OCI-LY1 (cell line): ENCODE data around the gene LIPC.

ENCODE experiments used
- H2AFZ ChIP-seq: fragments of 200-600 bp; sonication (generic), shearing (Covaris generic); 2 replicates; pipeline ENCODE4 v1.6.0; 2014; ENCODE audit warnings: antibody characterized with exemption, mild to moderate bottlenecking, low read length
- H3F3A ChIP-seq: fragments of 200-600 bp; sonication (generic), shearing (Covaris generic); 2 replicates; pipeline ENCODE4 v1.6.0; 2014; ENCODE audit warnings: mild to moderate bottlenecking, antibody characterized with exemption, low read length, moderate library complexity; ENCODE audit not compliant: insufficient read depth
- H3K27ac ChIP-seq: fragments of 200-600 bp; sonication (generic); 2 replicates; pipeline ENCODE4 v1.5.1; 2014; ENCODE audit warnings: low read length, mixed run types, mild to moderate bottlenecking, low read depth; ENCODE audit not compliant: poor library complexity, severe bottlenecking
- H3K27me3 ChIP-seq: fragments of 200-600 bp; sonication (generic); 2 replicates; pipeline ENCODE4 v1.6.0; 2014; ENCODE audit warnings: antibody characterized with exemption, mild to moderate bottlenecking, low read length, moderate library complexity; ENCODE audit not compliant: insufficient read depth
- H3K36me3 ChIP-seq: fragments of 200-600 bp; sonication (generic); 2 replicates; pipeline ENCODE4 v1.6.1; 2014; ENCODE audit warnings: mild to moderate bottlenecking, antibody characterized with exemption, low read length, moderate library complexity, mixed read lengths; ENCODE audit not compliant: insufficient read depth
- H3K4me1 ChIP-seq: fragments of 200-600 bp; sonication (generic); 2 replicates; pipeline ENCODE4 v1.5.1; 2014; ENCODE audit warnings: mild to moderate bottlenecking, low read length, moderate library complexity; ENCODE audit not compliant: insufficient read depth, severe bottlenecking
- H3K4me2 ChIP-seq: fragments of 200-600 bp; sonication (generic), shearing (Covaris generic); 2 replicates; pipeline ENCODE4 v1.6.1; 2014; ENCODE audit warnings: low read length
- H3K4me3 ChIP-seq: fragments of 200-600 bp; sonication (generic); 2 replicates; pipeline ENCODE4 v1.5.1; 2014; ENCODE audit warnings: low read length, low read depth, mild to moderate bottlenecking, mixed read lengths; ENCODE audit not compliant: poor library complexity, severe bottlenecking
- H3K79me2 ChIP-seq: fragments of 200-600 bp; shearing (Covaris generic); 2 replicates; pipeline ENCODE4 v1.6.1; 2016; ENCODE audit warnings: mixed run types, low read length, mixed read lengths; ENCODE audit not compliant: insufficient read depth
- H3K9ac ChIP-seq: fragments of 200-600 bp; sonication (generic), shearing (Covaris generic); 2 replicates; pipeline ENCODE4 v1.6.1; 2014; ENCODE audit warnings: mild to moderate bottlenecking, low read length, mixed read lengths
- H3K9me2 ChIP-seq: fragments of 200-600 bp; sonication (generic), shearing (Covaris generic); 2 replicates; pipeline ENCODE4 v1.6.1; 2014; ENCODE audit warnings: low read depth, mild to moderate bottlenecking, low read length, mixed read lengths
- H3K9me3 ChIP-seq: fragments of 200-600 bp; shearing (Covaris generic); 2 replicates; pipeline ENCODE4 v1.6.1; 2014; ENCODE audit warnings: low read length, mixed read lengths
- H4K20me1 ChIP-seq: fragments of 200-600 bp; sonication (generic), shearing (Covaris generic); 2 replicates; pipeline ENCODE4 v1.6.0; 2016; ENCODE audit warnings: mild to moderate bottlenecking, low read length; ENCODE audit not compliant: insufficient read depth
- CTCF ChIP-seq: fragments of 200-600 bp; sonication (generic), shearing (Covaris generic); IDR thresholded peaks from 2 replicates; pipeline ENCODE4 v1.5.1; 2017; ENCODE audit warnings: mild to moderate bottlenecking, antibody characterized with exemption, low read length, moderate library complexity, mixed read lengths
- EZH2 ChIP-seq: fragments of 200-600 bp; sonication (generic), shearing (Covaris generic); IDR thresholded peaks from 2 replicates; pipeline ENCODE4 v1.8.0; 2017; ENCODE audit warnings: borderline replicate concordance, mixed run types, mild to moderate bottlenecking, antibody characterized with exemption, low read length, moderate library complexity, mixed read lengths

The LIPC gene

GRCh38 chr15:58506064-58506490, 74.3 kb downstream of the LIPC start:
- TF ChIP-seq CTCF (no peak), EZH2 (no peak)
- no peak overlapping the region for H2AFZ ChIP-seq
- no peaks in the 10 kb centered on the region for H3K9me2 ChIP-seq
- H3K4me1 ChIP-seq: peaks cover 26% of the 10 kb centered on the region
- no peak overlapping the region for H3K27ac ChIP-seq
- no peaks in the 10 kb centered on the region for H3K9me3 ChIP-seq
- H3K4me2 ChIP-seq: no peak overlapping the region
- no peaks in the 10 kb centered on the region for H4K20me1 ChIP-seq
- H3K27me3 ChIP-seq: no peaks in the 10 kb centered on the region
- H3F3A ChIP-seq: no peaks in the 10 kb centered on the region
- H3K4me3 ChIP-seq: no peak overlapping the region
- H3K9ac ChIP-seq: no peak overlapping the region
- no peaks in the 10 kb centered on the region for H3K36me3 ChIP-seq
- H3K79me2 ChIP-seq: no peaks in the 10 kb centered on the region

GRCh38 chr15:58506783-58507668, 75.2 kb downstream of the LIPC start:
- H3K79me2 ChIP-seq: no peaks in the 10 kb centered on the region
- H4K20me1 ChIP-seq: no peaks in the 10 kb centered on the region
- no peak overlapping the region for H3K4me3 ChIP-seq
- no peak overlapping the region for H3K4me2 ChIP-seq
- H3F3A ChIP-seq: no peaks in the 10 kb centered on the region
- peaks cover 26% of the 10 kb centered on the region for H3K4me1 ChIP-seq
- no peaks in the 10 kb centered on the region for H3K27me3 ChIP-seq
- no peak overlapping the region for H3K27ac ChIP-seq
- TF ChIP-seq EZH2: no peak
- TF ChIP-seq CTCF: no peak
- H2AFZ ChIP-seq: no peak overlapping the region
- no peaks in the 10 kb centered on the region for H3K36me3 ChIP-seq
- no peaks in the 10 kb centered on the region for H3K9me2 ChIP-seq
- no peak overlapping the region for H3K9ac ChIP-seq
- no peaks in the 10 kb centered on the region for H3K9me3 ChIP-seq

DNA sequence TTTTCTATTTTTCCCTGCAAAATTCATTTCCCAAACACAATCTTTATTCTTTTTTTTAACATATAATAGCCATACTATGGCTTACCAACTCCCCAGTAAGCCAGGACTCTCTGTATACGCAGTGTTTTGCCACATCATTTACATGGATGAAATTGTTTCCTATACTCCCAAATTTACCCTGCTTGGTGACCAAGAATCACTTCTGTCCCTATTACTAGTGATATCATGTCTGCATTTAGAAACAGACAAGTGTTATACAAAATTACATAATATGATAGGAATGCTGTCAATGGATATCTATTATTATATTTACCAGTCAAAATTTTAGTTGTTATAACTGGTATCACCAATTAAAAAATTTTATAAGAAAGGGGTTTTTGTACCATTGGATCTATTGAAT, 77.8 kb downstream of the LIPC start:
- H3F3A ChIP-seq: no peaks in the 10 kb centered on the region
- no peaks in the 10 kb centered on the region for H3K27me3 ChIP-seq
- no peak overlapping the region for H3K27ac ChIP-seq
- no peak overlapping the region for H3K4me2 ChIP-seq
- H4K20me1 ChIP-seq: no peaks in the 10 kb centered on the region
- H3K9me2 ChIP-seq: no peaks in the 10 kb centered on the region
- no peak overlapping the region for H3K4me3 ChIP-seq
- TF ChIP-seq EZH2 (no peak), CTCF (no peak)
- no peaks in the 10 kb centered on the region for H3K79me2 ChIP-seq
- H3K9me3 ChIP-seq: no peaks in the 10 kb centered on the region
- no peak overlapping the region for H2AFZ ChIP-seq
- H3K4me1 ChIP-seq: peaks cover 31% of the 10 kb centered on the region
- H3K9ac ChIP-seq: no peak overlapping the region
- H3K36me3 ChIP-seq: no peaks in the 10 kb centered on the region
